Chondrocyte (in vitro differentiated cells): ENCODE data around the gene GRIK2. TPM values are rescaled to one million over a fixed set of nuclear protein-coding genes. Genes with fewer than 3 reads are reported as not detected.

Experiments used
- DNase-seq: peaks from one replicate; pipeline ENCODE4 v3.0.0; 2021; ENCODE audit warnings: mixed read lengths, low spot score
- H3K27ac Mint-ChIP-seq: one replicate; pipeline ENCODE4 v1.8.0; 2021; ENCODE audit warnings: mild to moderate bottlenecking, moderate library complexity, mixed read lengths; ENCODE audit not compliant: unreplicated experiment
- H3K27me3 Mint-ChIP-seq: 2 replicates; pipeline ENCODE4 v1.8.0; 2021; ENCODE audit warnings: low read depth, mixed read lengths
- H3K36me3 Mint-ChIP-seq: 2 replicates; pipeline ENCODE4 v1.8.0; 2021; ENCODE audit warnings: low read depth, mixed read lengths
- H3K4me1 Mint-ChIP-seq: 2 replicates; pipeline ENCODE4 v1.8.0; 2021; ENCODE audit warnings: low read depth, mild to moderate bottlenecking, mixed read lengths
- H3K4me3 Mint-ChIP-seq: one replicate; pipeline ENCODE4 v1.8.0; 2021; ENCODE audit warnings: mild to moderate bottlenecking, moderate library complexity, mixed read lengths; ENCODE audit not compliant: unreplicated experiment
- H3K9me3 Mint-ChIP-seq: 2 replicates; pipeline ENCODE4 v1.8.0; 2021; ENCODE audit warnings: low read depth, mixed read lengths
- total RNA-seq: library from RNA; stranded (reverse); gene quantifications from 3 replicates; pipeline ENCODE4 v1.2.1, GENCODE V29; 2021
- TF ChIP-seq, protein P1 (sequence below): fragments of 200-600 bp; sonication (generic); IDR thresholded peaks from 2 replicates; pipeline ENCODE4 v1.5.0; 2021; ENCODE audit warnings: antibody characterized with exemption, mild to moderate bottlenecking, moderate library complexity

Gene GRIK2
- total RNA-seq, 1 donor from 2014 or later, result 8.2 TPM

DNA sequence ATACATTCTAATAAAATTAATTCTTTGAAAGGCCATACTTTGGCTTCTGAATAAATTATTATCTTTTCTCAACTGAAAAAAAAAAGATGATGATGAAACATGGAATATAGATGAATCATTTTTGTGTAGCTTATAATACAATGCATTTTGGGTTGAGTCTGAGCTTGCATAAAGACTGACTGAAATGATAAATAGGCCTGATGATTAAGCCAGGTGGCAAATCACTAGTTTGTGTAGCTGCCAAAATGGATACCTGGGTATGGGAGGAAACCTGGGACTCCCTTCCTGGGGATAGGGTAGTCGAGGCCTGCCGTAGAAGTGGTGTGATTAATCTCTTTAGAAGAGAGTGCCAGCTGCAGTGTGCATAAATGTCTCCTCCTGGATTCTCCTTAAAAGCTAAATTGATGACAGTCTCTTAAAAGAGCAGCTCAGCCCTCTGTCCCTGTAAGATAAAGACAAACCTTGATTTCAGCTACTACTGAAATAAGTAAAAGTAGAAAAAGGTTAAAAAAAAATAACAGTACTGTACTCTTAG is 275.1 kb downstream of the GRIK2 start:
- Mint-ChIP-seq H3K36me3 (no peaks in the 10 kb centered on the region), H3K27ac (no peak overlapping the region), H3K4me3 (no peak overlapping the region), H3K27me3 (no peaks in the 10 kb centered on the region), H3K9me3 (no peaks in the 10 kb centered on the region), H3K4me1 (peaks cover 29% of the 10 kb centered on the region)
- TF ChIP-seq, protein P1, sequence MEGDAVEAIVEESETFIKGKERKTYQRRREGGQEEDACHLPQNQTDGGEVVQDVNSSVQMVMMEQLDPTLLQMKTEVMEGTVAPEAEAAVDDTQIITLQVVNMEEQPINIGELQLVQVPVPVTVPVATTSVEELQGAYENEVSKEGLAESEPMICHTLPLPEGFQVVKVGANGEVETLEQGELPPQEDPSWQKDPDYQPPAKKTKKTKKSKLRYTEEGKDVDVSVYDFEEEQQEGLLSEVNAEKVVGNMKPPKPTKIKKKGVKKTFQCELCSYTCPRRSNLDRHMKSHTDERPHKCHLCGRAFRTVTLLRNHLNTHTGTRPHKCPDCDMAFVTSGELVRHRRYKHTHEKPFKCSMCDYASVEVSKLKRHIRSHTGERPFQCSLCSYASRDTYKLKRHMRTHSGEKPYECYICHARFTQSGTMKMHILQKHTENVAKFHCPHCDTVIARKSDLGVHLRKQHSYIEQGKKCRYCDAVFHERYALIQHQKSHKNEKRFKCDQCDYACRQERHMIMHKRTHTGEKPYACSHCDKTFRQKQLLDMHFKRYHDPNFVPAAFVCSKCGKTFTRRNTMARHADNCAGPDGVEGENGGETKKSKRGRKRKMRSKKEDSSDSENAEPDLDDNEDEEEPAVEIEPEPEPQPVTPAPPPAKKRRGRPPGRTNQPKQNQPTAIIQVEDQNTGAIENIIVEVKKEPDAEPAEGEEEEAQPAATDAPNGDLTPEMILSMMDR, result no peak
- no peak for DNase-seq

DNA sequence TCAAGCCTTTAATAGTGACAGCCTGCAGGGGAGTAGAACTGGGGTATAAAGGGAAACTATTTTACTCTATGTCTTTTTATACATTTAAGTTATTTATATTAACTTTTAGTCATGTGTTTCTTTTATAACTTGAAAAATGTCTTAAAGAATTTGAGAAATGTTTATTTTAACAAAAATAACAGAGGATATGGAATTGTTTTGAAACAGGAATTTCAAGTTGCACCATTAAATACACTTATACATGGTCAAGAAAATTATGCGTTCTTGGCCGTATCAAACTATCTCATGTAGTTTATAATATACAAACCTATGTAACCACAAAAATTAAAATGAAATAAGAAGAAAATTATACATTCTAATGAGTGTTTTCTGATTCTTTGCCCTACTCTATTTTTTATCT is 282.7 kb downstream of the GRIK2 start:
- no peak for DNase-seq
- Mint-ChIP-seq H3K27ac (no peak overlapping the region), H3K4me3 (no peak overlapping the region), H3K36me3 (peaks cover 1% of the 10 kb centered on the region), H3K4me1 (peaks cover 36% of the 10 kb centered on the region), H3K9me3 (no peaks in the 10 kb centered on the region), H3K27me3 (no peaks in the 10 kb centered on the region)
- TF ChIP-seq, protein P1, result peak; percentile 1

DNA sequence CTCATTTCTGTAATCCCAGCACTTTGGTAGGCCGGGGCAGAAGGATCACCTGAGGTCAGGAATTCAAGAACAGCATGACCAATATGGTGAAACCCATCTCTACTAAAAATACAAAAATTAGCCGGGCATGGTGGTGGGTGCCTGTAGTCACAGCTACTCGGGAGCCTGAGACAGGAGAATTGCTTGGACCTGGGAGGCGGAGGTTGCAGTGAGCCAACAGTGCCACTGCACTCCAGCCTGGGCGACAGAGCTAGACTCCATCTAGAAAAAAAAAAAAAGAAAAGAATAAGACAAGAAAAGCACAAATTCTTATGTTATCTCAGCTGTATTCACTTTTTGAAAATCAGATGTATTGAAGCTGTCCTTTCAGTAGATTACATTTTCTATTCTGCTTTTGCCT is 289.4 kb downstream of the GRIK2 start:
- Mint-ChIP-seq H3K4me3 (no peak overlapping the region), H3K36me3 (peaks cover 1% of the 10 kb centered on the region), H3K27me3 (no peaks in the 10 kb centered on the region), H3K4me1 (peaks cover 7% of the 10 kb centered on the region), H3K9me3 (no peaks in the 10 kb centered on the region), H3K27ac (no peak overlapping the region)
- no peak for DNase-seq
- TF ChIP-seq, protein P1, result no peak

DNA sequence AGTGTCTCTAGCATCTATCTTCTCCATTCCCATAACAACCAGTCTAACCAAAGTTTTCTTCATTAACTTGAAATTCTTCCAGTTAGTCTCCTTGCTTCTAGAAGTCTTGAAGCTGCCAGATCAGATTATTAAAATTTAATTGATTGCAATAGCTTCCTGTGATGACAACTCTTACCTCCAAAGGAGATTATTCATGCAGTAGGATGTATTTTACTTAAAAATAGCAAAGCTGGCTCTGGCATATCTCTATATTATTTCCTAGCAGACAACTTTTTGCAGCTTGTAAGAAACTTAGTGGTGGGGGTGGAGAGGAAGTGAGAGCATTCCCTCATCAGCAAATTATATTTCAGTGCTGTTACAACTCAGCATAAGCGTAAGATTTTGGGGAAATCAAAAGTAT is 290.4 kb downstream of the GRIK2 start:
- TF ChIP-seq, protein P1, result no peak
- no peak for DNase-seq
- no peaks in the 10 kb centered on the region for H3K27me3 Mint-ChIP-seq
- H3K36me3 Mint-ChIP-seq, result peaks cover 1% of the 10 kb centered on the region
- no peaks in the 10 kb centered on the region for H3K9me3 Mint-ChIP-seq
- peaks cover 5% of the 10 kb centered on the region for H3K4me1 Mint-ChIP-seq
- no peak overlapping the region for H3K27ac Mint-ChIP-seq
- no peak overlapping the region for H3K4me3 Mint-ChIP-seq

DNA sequence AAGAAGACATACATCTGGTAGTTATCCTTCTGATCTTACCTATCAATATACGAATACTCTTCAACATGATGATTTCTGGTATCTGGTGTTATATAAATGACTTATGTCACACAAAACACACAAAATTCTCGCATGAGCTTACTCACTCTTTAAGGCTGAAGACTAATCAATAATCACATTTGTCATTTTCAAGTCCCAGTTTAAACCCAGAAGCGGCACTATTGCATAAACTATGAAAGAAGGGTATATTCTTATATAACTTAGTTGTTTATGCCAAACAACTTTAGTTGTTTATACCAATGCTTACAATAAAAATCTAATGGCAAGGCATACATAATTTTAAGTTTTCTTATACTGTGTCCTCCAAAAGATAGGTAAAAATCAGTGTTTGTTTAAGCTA is 293.1 kb downstream of the GRIK2 start:
- H3K9me3 Mint-ChIP-seq, result no peaks in the 10 kb centered on the region
- DNase-seq, result no peak
- H3K27ac Mint-ChIP-seq, result no peak overlapping the region
- H3K27me3 Mint-ChIP-seq, result no peaks in the 10 kb centered on the region
- TF ChIP-seq, protein P1, result no peak
- H3K4me3 Mint-ChIP-seq, result no peak overlapping the region
- no peaks in the 10 kb centered on the region for H3K4me1 Mint-ChIP-seq
- no peaks in the 10 kb centered on the region for H3K36me3 Mint-ChIP-seq
